Breast epithelium (tissue), 4 donors: ENCODE results near the gene DCX. TPM values are rescaled to one million over a fixed set of nuclear protein-coding genes. Genes with fewer than 3 reads are reported as not detected.

Experiments
- DNase-seq, 2 donors: peaks; one replicate each; pipeline ENCODE4 v3.0.0-alpha.2; 2019; ENCODE audit warnings: low spot score in 2 of 2
- H3K27ac ChIP-seq, 2 donors: fragments of 200-600 bp; sonication (generic) in 1 of 2; one replicate each; pipeline ENCODE4 v1.5.1; 2016 to 2019; ENCODE audit warnings: mild to moderate bottlenecking in 1 of 2
- H3K27me3 ChIP-seq, 2 donors: fragments of 200-600 bp; sonication (generic) in 1 of 2; one replicate each; pipeline versions ENCODE4 v1.5.1 to v1.6.0; 2017 to 2019; ENCODE audit warnings: control low read depth in 1 of 2, mild to moderate bottlenecking in 1 of 2
- H3K36me3 ChIP-seq: fragments of 200-600 bp; one replicate; pipeline ENCODE4 v1.5.1; 2019
- H3K4me1 ChIP-seq, 2 donors: fragments of 200-600 bp; sonication (generic); one replicate each; pipeline ENCODE4 v1.5.1; 2016 to 2019; ENCODE audit warnings: control low read depth in 1 of 2
- H3K4me3 ChIP-seq, 3 donors: fragments of 200-600 bp; sonication (generic); 1 replicate in 2 of 3; 2 replicates in 1 of 3; pipeline ENCODE4 v1.5.1; 2016 to 2019; ENCODE audit warnings: mild to moderate bottlenecking in 3 of 3, moderate library complexity in 2 of 3
- H3K9me3 ChIP-seq, 2 donors: fragments of 200-600 bp; sonication (generic) in 1 of 2; one replicate each; pipeline ENCODE4 v1.5.1; 2016 to 2019; ENCODE audit warnings: control low read depth in 1 of 2
- CTCF ChIP-seq, 3 donors: fragments of 450-650 bp; IDR thresholded peaks; one replicate each; pipeline ENCODE4 v1.5.1; 2016 to 2017; ENCODE audit warnings: antibody characterized with exemption in 3 of 3, mild to moderate bottlenecking in 3 of 3, moderate library complexity in 3 of 3
- POLR2A ChIP-seq: fragments of 450-650 bp; IDR thresholded peaks from one replicate; pipeline ENCODE4 v1.6.1; 2016; ENCODE audit warnings: antibody characterized with exemption, mild to moderate bottlenecking, moderate library complexity
- POLR2AphosphoS5 ChIP-seq, 3 donors: sonication (generic); formaldehyde crosslinking; IDR thresholded peaks; one replicate each; pipeline ENCODE4 v1.6.1; 2017; ENCODE audit warnings: antibody characterized with exemption in 3 of 3
- intact Hi-C: fragments of 100-400 bp; cut with DNase I; formaldehyde crosslinking; loops from one replicate; pipeline ENCODE4 v1.15.1; 2023; ENCODE audit warnings: low total_unique reads
- total RNA-seq, 3 donors: library from RNA; depleted of rRNA; stranded (reverse); fragments of >200 nt; gene quantifications; one replicate each; pipeline ENCODE4 v1.1.0, GENCODE V29; 2016

DCX gene
- total RNA-seq, 3 donors from 2014 or later, result 0.33 to 0.44 TPM; not detected in 1

- TF ChIP-seq POLR2A (no peak), CTCF (IDR thresholded peaks at IDR 0.05) (no peak), POLR2AphosphoS5 (IDR thresholded peaks at IDR 0.05) (no peak)
- Histone ChIP-seq H3K4me3 (no peak overlapping the region), H3K9me3 (no peaks in the 10 kb centered on the region), H3K27me3 (peaks cover 0 to 73% of the 10 kb centered on the region in 2 donors), H3K27ac (no peak overlapping the region), H3K36me3 (no peaks in the 10 kb centered on the region), H3K4me1 (no peaks in the 10 kb centered on the region)
- DNase-seq, result no peak
- intact Hi-C loops, result no loop called here
These were observed 146.5 kb downstream of the DCX start for GRCh38 chrX:111265486-111265885.

- no peak overlapping the region for H3K27ac ChIP-seq
- TF ChIP-seq CTCF (IDR thresholded peaks at IDR 0.05), result no peak
- TF ChIP-seq POLR2AphosphoS5 (IDR thresholded peaks at IDR 0.05), result no peak
- TF ChIP-seq POLR2A, result no peak
- no peaks in the 10 kb centered on the region for H3K4me1 ChIP-seq
- intact Hi-C loops, result no loop called here
- no peak for DNase-seq
- peaks cover 0 to 78% of the 10 kb centered on the region in 2 donors for H3K27me3 ChIP-seq
- H3K36me3 ChIP-seq, result no peaks in the 10 kb centered on the region
- H3K9me3 ChIP-seq, result no peaks in the 10 kb centered on the region
- no peak overlapping the region for H3K4me3 ChIP-seq
These were observed 147.6 kb downstream of the DCX start for GRCh38 chrX:111264385-111264784.

GRCh38 chrX:111262086-111262485, 149.9 kb downstream of the DCX start:
- Histone ChIP-seq H3K27ac (no peak overlapping the region), H3K36me3 (no peaks in the 10 kb centered on the region), H3K9me3 (no peaks in the 10 kb centered on the region), H3K27me3 (peaks cover 0 to 78% of the 10 kb centered on the region in 2 donors), H3K4me1 (no peaks in the 10 kb centered on the region), H3K4me3 (no peak overlapping the region)
- intact Hi-C loops, result no loop called here
- TF ChIP-seq CTCF (IDR thresholded peaks at IDR 0.05), result no peak
- TF ChIP-seq POLR2A, result no peak
- no peak for TF ChIP-seq POLR2AphosphoS5 (IDR thresholded peaks at IDR 0.05)
- no peak for DNase-seq

- TF ChIP-seq POLR2A (no peak), CTCF (IDR thresholded peaks at IDR 0.05) (no peak), POLR2AphosphoS5 (IDR thresholded peaks at IDR 0.05) (no peak)
- intact Hi-C loops, result no loop called here
- H3K4me3 ChIP-seq, result no peak overlapping the region
- no peaks in the 10 kb centered on the region for H3K4me1 ChIP-seq
- no peaks in the 10 kb centered on the region for H3K9me3 ChIP-seq
- peaks cover 0 to 75% of the 10 kb centered on the region in 2 donors for H3K27me3 ChIP-seq
- no peaks in the 10 kb centered on the region for H3K36me3 ChIP-seq
- no peak overlapping the region for H3K27ac ChIP-seq
- DNase-seq, result no peak
These were observed 151.5 kb downstream of the DCX start for GRCh38 chrX:111260451-111260850.

- no peak overlapping the region for H3K27ac ChIP-seq
- intact Hi-C loops, result no loop called here
These were observed 152.4 kb downstream of the DCX start for GRCh38 chrX:111259559-111259958.

More at GRCh38 chrX:111259559-111259958, 152.4 kb downstream of the DCX start:
- Histone ChIP-seq H3K27me3 (peaks cover 0 to 79% of the 10 kb centered on the region in 2 donors), H3K4me3 (no peak overlapping the region), H3K9me3 (no peaks in the 10 kb centered on the region), H3K4me1 (no peaks in the 10 kb centered on the region), H3K36me3 (no peaks in the 10 kb centered on the region)
- TF ChIP-seq POLR2AphosphoS5 (IDR thresholded peaks at IDR 0.05), result no peak
- TF ChIP-seq CTCF (IDR thresholded peaks at IDR 0.05), result no peak
- TF ChIP-seq POLR2A, result no peak
- no peak for DNase-seq
